Endothelial cell of umbilical vein (primary cell): ENCODE measurements around the gene GATAD1. TPM values are rescaled to one million over a fixed set of nuclear protein-coding genes. Genes with fewer than 3 reads are reported as not detected.
"Not testable (repeated sequence)": the region's sequence is repeated elsewhere in the genome, so short reads cannot be mapped to it uniquely, and the experiment has no call there.

ENCODE experiments used
- BruUV-seq: library from RNA; stranded (reverse); fragments of 400-500 nt; replicated peaks from 2 replicates; lab custom pipeline; 2021; lab: Mats Ljungman, UMichigan
- CTCF ChIA-PET: fragments of 300-600, 350-600 bp; sonication (Branson Sonifier 250); formaldehyde crosslinking; loops from one replicate; lab custom pipeline; 2021; ENCODE audit warnings: antibody characterized with exemption, inconsistent platforms; lab: Charles Lee
- POLR2A ChIA-PET: fragments of 300-600, 350-600 bp; sonication (Branson Sonifier 250); formaldehyde crosslinking; loops from one replicate; lab custom pipeline; 2021; ENCODE audit warnings: antibody characterized with exemption, inconsistent platforms; lab: Charles Lee
- DNase-seq: peaks from one replicate; pipeline ENCODE4 v3.0.0-alpha.2; 2011; ENCODE audit warnings: low read depth, low spot score
- FAIRE-seq: peaks from 2 replicates; lab custom pipeline; 2011; peaks lifted over from hg19 to GRCh38; lab: Jason Lieb, UNC
- H2AFZ ChIP-seq: 2 replicates; pipeline ENCODE4 v1.6.0; 2012; ENCODE audit warnings: low read depth, low read length, control low read depth, inconsistent platforms
- H3K27ac ChIP-seq: 2 replicates; pipeline ENCODE4 v1.5.1; 2011; ENCODE audit warnings: low read depth, mild to moderate bottlenecking, control low read depth, low read length, moderate library complexity; ENCODE audit not compliant: insufficient read depth
- H3K27me3 ChIP-seq, 2 experiments: 2 replicates each; pipeline versions ENCODE4 v1.6.0 to v1.6.1; 2011; ENCODE audit warnings: low read length in 2 of 2, mixed read lengths in 1 of 2; ENCODE audit not compliant: control insufficient read depth in 2 of 2, insufficient read depth in 2 of 2
- H3K36me3 ChIP-seq, 2 experiments: 2 replicates in 1 of 2; 3 replicates in 1 of 2; pipeline ENCODE4 v1.5.1; 2011; ENCODE audit warnings: low read length in 2 of 2, mild to moderate bottlenecking in 1 of 2, moderate library complexity in 1 of 2; ENCODE audit not compliant: control insufficient read depth in 2 of 2, insufficient read depth in 2 of 2; ENCODE audit errors: extremely low read depth in 1 of 2
- H3K4me1 ChIP-seq: 3 replicates; pipeline ENCODE4 v1.5.1; 2011; ENCODE audit warnings: mild to moderate bottlenecking, low read length; ENCODE audit not compliant: control insufficient read depth, insufficient read depth; ENCODE audit errors: extremely low read depth
- H3K4me2 ChIP-seq: 2 replicates; pipeline ENCODE4 v1.6.1; 2011; ENCODE audit warnings: low read length, control low read depth, mixed read lengths; ENCODE audit not compliant: insufficient read depth
- H3K4me3 ChIP-seq, 3 experiments: fragments of 200-600 bp in 1 of 3; sonication (generic), shearing (Covaris generic) in 1 of 3; replicated peaks in 1 of 3; 2 replicates each; pipeline ENCODE4 v1.5.1; 2011 to 2016; ENCODE audit warnings: control low read depth in 3 of 3, low read length in 3 of 3, mild to moderate bottlenecking in 2 of 3, inconsistent platforms in 1 of 3, low read depth in 1 of 3, moderate library complexity in 1 of 3; ENCODE audit not compliant: insufficient read depth in 1 of 3
- H3K79me2 ChIP-seq: 2 replicates; pipeline ENCODE4 v1.6.0; 2012; ENCODE audit warnings: low read length, inconsistent platforms; ENCODE audit not compliant: control insufficient read depth, insufficient read depth
- H3K9ac ChIP-seq: replicated peaks from 2 replicates; pipeline ENCODE3; 2011; ENCODE audit warnings: low read length, control low read depth; ENCODE audit not compliant: insufficient read depth; ENCODE audit errors: extremely low read depth
- H3K9me1 ChIP-seq: replicated peaks from 3 replicates; pipeline ENCODE4 v1.6.0; 2011; ENCODE audit warnings: mild to moderate bottlenecking, low read length; ENCODE audit not compliant: control insufficient read depth, insufficient read depth; ENCODE audit errors: extremely low read depth
- H3K9me3 ChIP-seq: replicated peaks from 2 replicates; pipeline ENCODE4 v1.5.1; 2012; ENCODE audit warnings: low read length, inconsistent platforms; ENCODE audit not compliant: control insufficient read depth, insufficient read depth
- H4K20me1 ChIP-seq: replicated peaks from 2 replicates; pipeline ENCODE3; 2011; ENCODE audit warnings: mild to moderate bottlenecking, low read length; ENCODE audit not compliant: control insufficient read depth, insufficient read depth; ENCODE audit errors: extremely low read depth
- FOS ChIP-seq: IDR thresholded peaks from 2 replicates; pipeline ENCODE4 v1.6.1; 2011; ENCODE audit warnings: mild to moderate bottlenecking, low read length, moderate library complexity, borderline replicate concordance; ENCODE audit not compliant: insufficient read depth
- dilution Hi-C: fragments of 300-500 bp; cut with MboI; formaldehyde crosslinking; loops from one replicate; pipeline ENCODE4 v1.15.0; 2019; ENCODE audit warnings: low sequenced_read_pairs; ENCODE audit not compliant: extremely low pct_ligation_motif_present
- intact Hi-C: fragments of 100-400 bp; cut with micrococcal nuclease; formaldehyde crosslinking; loops from one replicate; pipeline ENCODE4 v1.10.0; 2022
- polyA plus RNA-seq, 4 experiments: library from polyadenylated mRNA; depleted of rRNA in 3 of 4; stranded (reverse) in 3 of 4; unstranded in 1 of 4; fragments of >200 nt; gene quantifications; 2 replicates each; pipeline versions ENCODE4 v1.2.1 to v1.2.3, GENCODE V29; 2011 to 2012; ENCODE audit warnings: missing spikeins in 1 of 4
- total RNA-seq: library from RNA; stranded (reverse); gene quantifications from 2 replicates; pipeline ENCODE4 v1.2.3, GENCODE V29; 2021

GATAD1 gene
- total and polyA plus RNA-seq, 2 donors (not counting 3 experiments of a cell fraction or from before 2014, with no cell fraction given): 13.7 to 28.9 TPM

- ChIA-PET CTCF (interaction anchor here (0.8 to 2.4 kb wide), 5 partner anchors 8 to 23 kb away, joined by 3 to 36 read pairs (median 4); partner anchors contain the start of gene GATAD1), POLR2A (no interaction called here)
- no peak for TF ChIP-seq FOS
- H3K4me3 ChIP-seq: no peak overlapping the region
- H3K9me1 ChIP-seq: no peaks in the 10 kb centered on the region
- intact Hi-C loops (no loop called here), dilution Hi-C loops (no loop called here)
- DNase-seq (no peak), FAIRE-seq (no peak)
- no TSS peak for BruUV-seq
- no peaks in the 10 kb centered on the region for H4K20me1 ChIP-seq
- no peak overlapping the region for H3K27ac ChIP-seq
- H3K36me3 ChIP-seq: no peaks in the 10 kb centered on the region
- no peaks in the 10 kb centered on the region for H3K79me2 ChIP-seq
- H3K4me2 ChIP-seq: no peak overlapping the region
- H2AFZ ChIP-seq: no peak overlapping the region
- H3K9me3 ChIP-seq: no peaks in the 10 kb centered on the region
- peaks cover 8 to 15% of the 10 kb centered on the region in 2 experiments for H3K27me3 ChIP-seq
- no peaks in the 10 kb centered on the region for H3K4me1 ChIP-seq
- no peak overlapping the region for H3K9ac ChIP-seq
These were observed 9.3 kb upstream of the GATAD1 start for GRCh38 chr7:92437956-92438491.

- H3K4me3 ChIP-seq, H3K4me1 ChIP-seq, BruUV-seq, dilution Hi-C loops, H3K27ac ChIP-seq, H3K9me1 ChIP-seq, POLR2A ChIA-PET, H2AFZ ChIP-seq, FAIRE-seq, H3K4me2 ChIP-seq, H3K9me3 ChIP-seq, H3K36me3 ChIP-seq, CTCF ChIA-PET, H4K20me1 ChIP-seq, H3K79me2 ChIP-seq, H3K9ac ChIP-seq, DNase-seq: not testable (repeated sequence)
- H3K27me3 ChIP-seq: peaks cover 3 to 12% of the 10 kb centered on the region in 2 experiments
- intact Hi-C loops: loop anchor here (10.0 kb wide), 1 partner anchor 808 kb away; no protein-coding TSS in a partner anchor
These were observed 4.6 kb upstream of the GATAD1 start for GRCh38 chr7:92442720-92443119.
